MM.1S (cell line): ENCODE results near the gene NLK.

ENCODE experiments used
- EZH2 ChIP-seq: fragments of 300-600 bp; sonication (generic); optimal IDR thresholded peaks from 2 replicates; pipeline ENCODE3; 2017; ENCODE audit warnings: low read depth, mild to moderate bottlenecking, antibody characterized with exemption, low read length, mixed read lengths
- EZH2phosphoT487 ChIP-seq: fragments of 300-600 bp; sonication (generic); IDR thresholded peaks from 2 replicates; pipeline ENCODE4 v1.6.1; 2018; ENCODE audit warnings: antibody characterized with exemption, low read length
- TF ChIP-seq, protein P1 (sequence below): fragments of 300-600 bp; sonication (generic); IDR thresholded peaks from 2 replicates; pipeline ENCODE4 v1.5.1; 2016; ENCODE audit warnings: antibody characterized with exemption, low read length, mixed read lengths

DNA sequence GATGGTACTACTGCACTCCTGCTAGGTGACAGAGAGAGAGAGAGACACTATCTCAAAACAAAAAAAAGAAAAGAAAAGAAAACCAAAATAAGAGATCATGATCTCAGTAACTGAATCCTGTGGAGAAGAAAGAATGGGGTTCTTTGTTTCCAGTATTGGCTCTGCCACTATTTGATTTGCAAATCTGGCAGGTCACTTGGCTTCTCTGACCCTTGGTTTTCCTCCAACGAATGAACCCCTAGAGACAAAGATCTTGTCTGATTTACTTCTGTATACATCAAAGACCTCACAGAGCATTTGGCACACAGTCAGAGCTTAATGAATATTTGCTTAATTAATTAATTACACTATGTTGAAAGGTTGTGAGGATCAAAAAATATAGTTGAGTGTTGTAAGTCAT lies 47.9 kb upstream of the NLK start:
- TF ChIP-seq EZH2 (no peak), EZH2phosphoT487 (no peak)
- TF ChIP-seq, protein P1, sequence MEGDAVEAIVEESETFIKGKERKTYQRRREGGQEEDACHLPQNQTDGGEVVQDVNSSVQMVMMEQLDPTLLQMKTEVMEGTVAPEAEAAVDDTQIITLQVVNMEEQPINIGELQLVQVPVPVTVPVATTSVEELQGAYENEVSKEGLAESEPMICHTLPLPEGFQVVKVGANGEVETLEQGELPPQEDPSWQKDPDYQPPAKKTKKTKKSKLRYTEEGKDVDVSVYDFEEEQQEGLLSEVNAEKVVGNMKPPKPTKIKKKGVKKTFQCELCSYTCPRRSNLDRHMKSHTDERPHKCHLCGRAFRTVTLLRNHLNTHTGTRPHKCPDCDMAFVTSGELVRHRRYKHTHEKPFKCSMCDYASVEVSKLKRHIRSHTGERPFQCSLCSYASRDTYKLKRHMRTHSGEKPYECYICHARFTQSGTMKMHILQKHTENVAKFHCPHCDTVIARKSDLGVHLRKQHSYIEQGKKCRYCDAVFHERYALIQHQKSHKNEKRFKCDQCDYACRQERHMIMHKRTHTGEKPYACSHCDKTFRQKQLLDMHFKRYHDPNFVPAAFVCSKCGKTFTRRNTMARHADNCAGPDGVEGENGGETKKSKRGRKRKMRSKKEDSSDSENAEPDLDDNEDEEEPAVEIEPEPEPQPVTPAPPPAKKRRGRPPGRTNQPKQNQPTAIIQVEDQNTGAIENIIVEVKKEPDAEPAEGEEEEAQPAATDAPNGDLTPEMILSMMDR = no peak
